OCI-LY1 (cell line): ENCODE data around the gene ORAI3.

Experiments
- H2AFZ ChIP-seq: fragments of 200-600 bp; sonication (generic), shearing (Covaris generic); 2 replicates; pipeline ENCODE4 v1.6.0; 2014; ENCODE audit warnings: antibody characterized with exemption, mild to moderate bottlenecking, low read length
- H3F3A ChIP-seq: fragments of 200-600 bp; sonication (generic), shearing (Covaris generic); 2 replicates; pipeline ENCODE4 v1.6.0; 2014; ENCODE audit warnings: mild to moderate bottlenecking, antibody characterized with exemption, low read length, moderate library complexity; ENCODE audit not compliant: insufficient read depth
- H3K27ac ChIP-seq: fragments of 200-600 bp; sonication (generic); 2 replicates; pipeline ENCODE4 v1.5.1; 2014; ENCODE audit warnings: low read length, mixed run types, mild to moderate bottlenecking, low read depth; ENCODE audit not compliant: poor library complexity, severe bottlenecking
- H3K27me3 ChIP-seq: fragments of 200-600 bp; sonication (generic); 2 replicates; pipeline ENCODE4 v1.6.0; 2014; ENCODE audit warnings: antibody characterized with exemption, mild to moderate bottlenecking, low read length, moderate library complexity; ENCODE audit not compliant: insufficient read depth
- H3K36me3 ChIP-seq: fragments of 200-600 bp; sonication (generic); 2 replicates; pipeline ENCODE4 v1.6.1; 2014; ENCODE audit warnings: mild to moderate bottlenecking, antibody characterized with exemption, low read length, moderate library complexity, mixed read lengths; ENCODE audit not compliant: insufficient read depth
- H3K4me1 ChIP-seq: fragments of 200-600 bp; sonication (generic); 2 replicates; pipeline ENCODE4 v1.5.1; 2014; ENCODE audit warnings: mild to moderate bottlenecking, low read length, moderate library complexity; ENCODE audit not compliant: insufficient read depth, severe bottlenecking
- H3K4me2 ChIP-seq: fragments of 200-600 bp; sonication (generic), shearing (Covaris generic); 2 replicates; pipeline ENCODE4 v1.6.1; 2014; ENCODE audit warnings: low read length
- H3K4me3 ChIP-seq: fragments of 200-600 bp; sonication (generic); 2 replicates; pipeline ENCODE4 v1.5.1; 2014; ENCODE audit warnings: low read length, low read depth, mild to moderate bottlenecking, mixed read lengths; ENCODE audit not compliant: poor library complexity, severe bottlenecking
- H3K79me2 ChIP-seq: fragments of 200-600 bp; shearing (Covaris generic); 2 replicates; pipeline ENCODE4 v1.6.1; 2016; ENCODE audit warnings: mixed run types, low read length, mixed read lengths; ENCODE audit not compliant: insufficient read depth
- H3K9ac ChIP-seq: fragments of 200-600 bp; sonication (generic), shearing (Covaris generic); 2 replicates; pipeline ENCODE4 v1.6.1; 2014; ENCODE audit warnings: mild to moderate bottlenecking, low read length, mixed read lengths
- H3K9me2 ChIP-seq: fragments of 200-600 bp; sonication (generic), shearing (Covaris generic); 2 replicates; pipeline ENCODE4 v1.6.1; 2014; ENCODE audit warnings: low read depth, mild to moderate bottlenecking, low read length, mixed read lengths
- H3K9me3 ChIP-seq: fragments of 200-600 bp; shearing (Covaris generic); 2 replicates; pipeline ENCODE4 v1.6.1; 2014; ENCODE audit warnings: low read length, mixed read lengths
- H4K20me1 ChIP-seq: fragments of 200-600 bp; sonication (generic), shearing (Covaris generic); 2 replicates; pipeline ENCODE4 v1.6.0; 2016; ENCODE audit warnings: mild to moderate bottlenecking, low read length; ENCODE audit not compliant: insufficient read depth
- EZH2 ChIP-seq: fragments of 200-600 bp; sonication (generic), shearing (Covaris generic); IDR thresholded peaks from 2 replicates; pipeline ENCODE4 v1.8.0; 2017; ENCODE audit warnings: borderline replicate concordance, mixed run types, mild to moderate bottlenecking, antibody characterized with exemption, low read length, moderate library complexity, mixed read lengths
- TF ChIP-seq, protein P1 (sequence below): fragments of 200-600 bp; sonication (generic), shearing (Covaris generic); IDR thresholded peaks from 2 replicates; pipeline ENCODE4 v1.5.1; 2017; ENCODE audit warnings: mild to moderate bottlenecking, antibody characterized with exemption, low read length, moderate library complexity, mixed read lengths

ORAI3 gene

DNA sequence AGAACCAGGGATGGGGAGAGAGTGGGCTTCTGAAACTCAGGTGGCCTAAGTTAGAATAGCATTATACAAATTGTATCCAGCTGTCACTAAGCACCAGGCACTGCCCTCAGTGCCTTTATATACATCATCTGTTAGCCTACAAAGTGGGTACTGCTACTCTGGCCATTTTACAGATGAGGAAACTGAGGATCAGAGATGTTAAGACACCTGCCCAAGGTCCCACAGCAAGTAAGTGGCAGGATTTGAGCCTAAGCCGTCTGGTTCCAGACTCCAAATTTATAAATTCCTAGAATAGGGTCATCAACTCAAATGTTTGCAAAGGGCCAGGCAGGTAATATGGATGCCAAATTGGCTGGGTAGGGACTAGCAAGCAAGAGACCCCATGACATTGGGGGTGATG lies 2.3 kb downstream of the ORAI3 start:
- Histone ChIP-seq H3K27me3 (no peaks in the 10 kb centered on the region), H3K4me1 (peaks cover 19% of the 10 kb centered on the region), H2AFZ (no peak overlapping the region), H3K27ac (no peak overlapping the region), H3K79me2 (no peaks in the 10 kb centered on the region), H4K20me1 (no peaks in the 10 kb centered on the region), H3K9me2 (no peaks in the 10 kb centered on the region), H3K9me3 (no peaks in the 10 kb centered on the region), H3K9ac (no peak overlapping the region), H3K4me3 (no peak overlapping the region), H3K36me3 (no peaks in the 10 kb centered on the region), H3K4me2 (no peak overlapping the region), H3F3A (no peaks in the 10 kb centered on the region)
- TF ChIP-seq, protein P1, sequence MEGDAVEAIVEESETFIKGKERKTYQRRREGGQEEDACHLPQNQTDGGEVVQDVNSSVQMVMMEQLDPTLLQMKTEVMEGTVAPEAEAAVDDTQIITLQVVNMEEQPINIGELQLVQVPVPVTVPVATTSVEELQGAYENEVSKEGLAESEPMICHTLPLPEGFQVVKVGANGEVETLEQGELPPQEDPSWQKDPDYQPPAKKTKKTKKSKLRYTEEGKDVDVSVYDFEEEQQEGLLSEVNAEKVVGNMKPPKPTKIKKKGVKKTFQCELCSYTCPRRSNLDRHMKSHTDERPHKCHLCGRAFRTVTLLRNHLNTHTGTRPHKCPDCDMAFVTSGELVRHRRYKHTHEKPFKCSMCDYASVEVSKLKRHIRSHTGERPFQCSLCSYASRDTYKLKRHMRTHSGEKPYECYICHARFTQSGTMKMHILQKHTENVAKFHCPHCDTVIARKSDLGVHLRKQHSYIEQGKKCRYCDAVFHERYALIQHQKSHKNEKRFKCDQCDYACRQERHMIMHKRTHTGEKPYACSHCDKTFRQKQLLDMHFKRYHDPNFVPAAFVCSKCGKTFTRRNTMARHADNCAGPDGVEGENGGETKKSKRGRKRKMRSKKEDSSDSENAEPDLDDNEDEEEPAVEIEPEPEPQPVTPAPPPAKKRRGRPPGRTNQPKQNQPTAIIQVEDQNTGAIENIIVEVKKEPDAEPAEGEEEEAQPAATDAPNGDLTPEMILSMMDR: no peak
- TF ChIP-seq EZH2: no peak

DNA sequence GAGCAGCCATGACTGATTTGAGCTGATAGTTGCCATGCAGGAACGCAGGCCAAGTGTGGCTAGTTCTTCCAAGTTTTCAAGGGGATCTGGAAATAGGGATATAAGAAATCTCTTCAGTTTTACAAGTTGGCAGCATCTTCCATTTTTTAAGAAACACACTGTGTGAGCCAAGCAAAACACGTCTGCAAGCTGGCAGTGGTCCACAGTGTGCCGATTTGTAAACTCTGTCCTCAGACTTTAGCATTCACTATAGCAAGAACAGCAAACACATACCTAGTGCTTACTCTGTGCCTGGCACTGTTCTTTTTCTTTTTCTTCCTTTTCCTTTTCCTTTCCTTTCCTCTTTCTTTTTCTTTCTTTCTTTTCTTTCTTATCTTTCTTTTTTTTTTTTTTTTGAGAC lies 2.9 kb downstream of the ORAI3 start:
- no peak for TF ChIP-seq EZH2
- TF ChIP-seq, protein P1: no peak
- no peaks in the 10 kb centered on the region for H4K20me1 ChIP-seq
- H3K4me1 ChIP-seq: peaks cover 25% of the 10 kb centered on the region
- no peaks in the 10 kb centered on the region for H3K79me2 ChIP-seq
- H3K4me2 ChIP-seq: no peak overlapping the region
- no peaks in the 10 kb centered on the region for H3K36me3 ChIP-seq
- H3K9me3 ChIP-seq: no peaks in the 10 kb centered on the region
- H3K9ac ChIP-seq: no peak overlapping the region
- H2AFZ ChIP-seq: no peak overlapping the region
- no peak overlapping the region for H3K27ac ChIP-seq
- H3F3A ChIP-seq: no peaks in the 10 kb centered on the region
- H3K9me2 ChIP-seq: no peaks in the 10 kb centered on the region
- no peaks in the 10 kb centered on the region for H3K27me3 ChIP-seq
- no peak overlapping the region for H3K4me3 ChIP-seq

DNA sequence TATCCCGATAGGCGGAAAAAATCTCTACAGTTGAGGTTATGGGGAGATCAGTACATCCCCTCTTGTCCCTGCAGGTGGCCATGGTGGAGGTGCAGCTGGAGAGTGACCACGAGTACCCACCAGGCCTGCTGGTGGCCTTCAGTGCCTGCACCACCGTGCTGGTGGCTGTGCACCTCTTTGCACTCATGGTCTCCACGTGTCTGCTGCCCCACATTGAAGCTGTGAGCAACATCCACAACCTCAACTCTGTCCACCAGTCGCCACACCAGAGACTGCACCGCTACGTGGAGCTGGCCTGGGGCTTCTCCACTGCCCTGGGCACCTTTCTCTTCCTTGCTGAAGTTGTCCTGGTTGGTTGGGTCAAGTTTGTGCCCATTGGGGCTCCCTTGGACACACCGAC lies 4.2 kb downstream of the ORAI3 start:
- Histone ChIP-seq H3K4me1 (peaks cover 26% of the 10 kb centered on the region), H3K9me2 (no peaks in the 10 kb centered on the region), H3F3A (no peaks in the 10 kb centered on the region), H3K79me2 (no peaks in the 10 kb centered on the region), H3K36me3 (no peaks in the 10 kb centered on the region), H3K27ac (no peak overlapping the region), H2AFZ (no peak overlapping the region), H3K27me3 (no peaks in the 10 kb centered on the region), H3K4me2 (no peak overlapping the region), H3K9ac (no peak overlapping the region), H3K4me3 (no peak overlapping the region), H4K20me1 (no peaks in the 10 kb centered on the region), H3K9me3 (no peaks in the 10 kb centered on the region)
- TF ChIP-seq EZH2: no peak
- TF ChIP-seq, protein P1: no peak
